ENCODE data around the gene VSIG2. TPM values are rescaled to one million over a fixed set of nuclear protein-coding genes. Genes with fewer than 3 reads are reported as not detected.

The VSIG2 gene
- total RNA-seq, 1 experiment from 2014 or later, result not detected

DNA sequence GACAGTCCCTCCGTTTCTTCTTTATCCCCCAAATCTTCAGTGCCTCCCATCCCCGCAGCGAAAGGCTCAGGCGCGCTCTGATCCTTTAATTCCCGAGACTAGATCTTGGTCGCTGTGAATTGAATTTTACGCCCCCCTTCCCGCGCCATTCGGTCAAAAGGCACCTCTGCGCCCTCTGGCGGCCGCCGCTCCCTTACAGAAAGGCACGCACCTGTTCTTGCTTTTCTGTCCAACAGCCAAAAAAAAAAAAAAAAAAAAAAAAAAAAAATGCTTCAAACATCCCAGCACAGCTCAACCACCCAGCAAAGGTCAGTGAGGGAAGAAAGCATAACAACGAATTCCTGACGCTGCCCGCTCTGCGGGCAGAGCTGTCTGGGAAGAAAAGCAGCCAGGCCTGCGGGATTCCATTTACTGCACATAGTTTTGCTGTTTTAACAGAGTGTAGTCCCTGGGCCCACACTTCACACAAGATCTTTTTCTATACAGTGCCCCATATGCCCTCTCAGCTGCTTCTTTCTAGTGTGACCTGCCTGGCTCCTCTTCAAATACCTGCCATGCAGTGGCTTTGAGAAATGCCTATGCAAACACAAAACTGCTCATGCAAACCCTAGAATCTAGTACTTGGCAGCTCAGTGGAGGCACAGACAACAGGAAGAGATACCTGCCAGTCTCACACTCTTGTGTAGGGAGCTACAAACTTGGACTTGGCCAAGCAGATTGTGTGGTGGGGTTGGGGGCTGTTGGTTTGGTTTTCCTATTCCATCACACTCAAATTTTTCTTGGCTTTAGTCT lies 11.3 kb upstream of the VSIG2 start:
- DNase-seq (ENCODE audit: low read depth), result peak; percentile 86

DNA sequence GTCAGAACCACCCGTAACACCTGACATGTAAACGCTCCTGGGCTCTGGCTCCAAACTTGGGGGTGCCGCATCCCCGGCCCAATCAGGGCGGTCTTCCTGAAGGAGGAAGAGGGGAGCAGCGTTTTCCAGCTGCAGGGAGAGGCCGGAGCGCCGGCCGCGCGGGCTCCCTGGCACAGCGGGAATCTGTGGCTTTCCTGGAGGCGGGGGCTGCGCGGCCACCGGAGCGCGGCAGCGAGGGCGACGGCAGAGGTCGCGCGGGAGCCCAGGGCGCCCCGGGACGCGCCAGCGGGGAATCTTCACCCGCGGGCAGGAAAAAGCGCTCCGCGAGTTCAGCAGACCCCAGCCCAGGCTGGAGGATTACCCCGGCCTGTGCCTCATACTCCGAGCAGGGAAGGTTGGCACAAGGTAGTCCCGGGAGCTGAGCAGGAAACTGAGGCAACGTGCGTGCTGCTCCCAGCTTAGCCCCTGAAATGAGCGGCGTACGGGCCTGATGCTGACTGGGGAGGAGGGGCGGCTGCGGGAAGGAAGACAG lies 10.6 kb upstream of the VSIG2 start:
- peak; percentile 45 for DNase-seq (ENCODE audit: low read depth)

DNA sequence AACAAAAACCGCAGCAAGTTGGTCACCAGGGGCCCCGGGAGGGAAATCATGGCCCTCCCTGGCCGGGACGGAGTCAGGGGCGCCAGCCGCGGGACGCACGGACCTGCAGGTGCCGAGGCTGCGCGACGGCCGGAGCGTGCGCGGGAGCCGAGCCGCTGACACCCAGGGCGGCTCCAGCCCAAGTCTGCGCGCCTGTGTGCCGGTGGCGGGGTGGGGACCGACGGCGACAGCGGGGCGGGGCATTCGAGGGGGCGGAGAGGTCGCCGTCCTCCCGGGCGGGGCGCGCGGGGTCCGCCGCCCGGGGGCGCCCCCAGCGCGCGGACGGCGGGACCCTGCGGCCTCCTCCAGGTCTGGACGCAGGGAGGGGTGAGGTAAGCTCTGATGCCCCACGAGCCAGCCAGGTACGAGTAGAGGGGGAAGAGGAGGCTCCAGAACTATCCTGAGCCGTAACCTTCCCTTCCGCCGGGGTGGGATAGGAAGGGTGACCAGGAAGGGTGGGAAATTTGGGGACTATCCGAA lies 10.1 kb upstream of the VSIG2 start, which contains the start of gene ESAM:
TSS of gene ESAM (minus strand) at position 186 of the 519 bp plus-strand sequence. CDS start at position 50, 136 bp downstream.
- DNase-seq (ENCODE audit: low read depth), result no peak

DNA sequence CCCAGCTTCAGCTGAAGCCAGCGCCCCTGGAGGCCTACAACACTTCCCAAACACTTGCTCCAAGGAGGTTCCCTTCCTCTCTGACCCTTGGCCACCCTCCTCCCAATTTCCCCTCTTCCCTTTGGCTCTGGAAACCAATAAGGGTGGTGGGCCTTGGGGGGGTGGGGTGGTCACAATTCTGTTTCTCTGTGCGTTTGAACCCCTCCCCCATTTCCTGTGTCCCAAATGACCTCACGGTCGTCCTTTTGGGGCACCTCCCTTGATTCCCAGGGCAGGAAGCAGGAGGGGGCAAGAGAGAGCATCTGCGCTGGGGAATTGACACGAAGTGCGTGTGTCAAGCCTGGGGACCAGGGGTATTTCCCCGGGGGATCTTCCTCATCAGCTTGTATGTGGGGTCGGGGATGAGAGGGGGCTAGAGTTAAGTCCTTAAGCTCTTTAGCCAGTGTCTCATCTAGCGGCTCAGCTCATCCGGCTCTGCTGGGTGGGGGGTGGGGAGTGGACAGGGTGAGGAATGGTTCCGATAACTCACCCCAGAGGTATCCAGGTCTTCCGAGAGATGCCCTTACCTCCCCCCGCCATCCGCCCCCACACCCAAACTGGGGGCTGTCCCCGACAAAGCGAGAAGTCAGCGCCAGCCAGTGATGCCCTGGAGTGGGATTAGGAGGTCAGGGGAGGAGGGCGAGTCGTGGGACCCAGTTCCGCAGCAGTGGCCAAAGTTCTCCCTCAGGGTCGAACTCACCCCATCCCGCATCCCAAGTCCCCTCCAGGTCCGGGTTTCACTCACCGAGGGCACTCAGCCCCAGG lies 9.4 kb upstream of the VSIG2 start:
- no peak for DNase-seq (ENCODE audit: low read depth)

DNA sequence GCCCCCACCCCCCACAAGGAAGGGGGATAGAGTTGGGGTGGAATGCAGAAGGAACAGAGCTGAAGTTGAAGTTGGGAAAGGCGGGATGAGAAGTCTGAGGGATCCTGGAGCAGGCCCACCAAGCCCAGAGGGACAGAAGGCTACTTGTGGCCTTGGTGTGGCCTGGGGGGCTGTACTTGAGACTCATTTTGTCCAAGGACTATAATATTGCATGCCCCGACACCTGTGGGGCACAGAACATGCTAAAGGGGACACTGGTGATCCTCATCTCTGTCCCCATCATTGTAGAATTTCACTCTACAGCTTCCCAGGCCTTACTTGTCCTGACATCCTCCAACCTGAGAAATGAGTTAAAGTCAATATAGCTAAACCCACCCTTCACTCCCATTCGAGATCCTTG lies 8.8 kb upstream of the VSIG2 start:
- DNase-seq (ENCODE audit: low read depth), result no peak

DNA sequence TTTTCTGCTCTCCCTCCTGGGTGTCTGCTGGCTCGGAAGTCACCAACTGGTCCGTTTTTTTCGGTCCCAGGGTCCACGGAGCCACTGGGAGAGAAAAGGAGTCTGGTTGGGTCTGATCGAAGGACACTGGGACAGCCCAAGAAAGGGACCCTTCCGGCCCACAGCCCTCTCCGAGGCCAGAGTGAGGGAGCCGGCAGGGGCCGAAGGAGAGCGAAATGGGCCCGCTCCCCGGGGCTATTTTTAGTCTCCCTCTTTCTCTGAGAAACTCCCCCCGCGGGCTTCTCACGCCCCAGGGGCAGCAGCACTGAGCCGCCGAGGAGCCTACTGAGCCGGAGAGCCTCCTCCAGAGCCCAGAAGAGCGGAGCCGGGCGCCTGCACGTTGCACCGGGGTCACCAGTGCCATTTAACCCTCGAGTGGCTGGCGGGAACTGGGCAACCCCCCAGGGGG lies 8.2 kb upstream of the VSIG2 start:
- DNase-seq (ENCODE audit: low read depth), result no peak

DNA sequence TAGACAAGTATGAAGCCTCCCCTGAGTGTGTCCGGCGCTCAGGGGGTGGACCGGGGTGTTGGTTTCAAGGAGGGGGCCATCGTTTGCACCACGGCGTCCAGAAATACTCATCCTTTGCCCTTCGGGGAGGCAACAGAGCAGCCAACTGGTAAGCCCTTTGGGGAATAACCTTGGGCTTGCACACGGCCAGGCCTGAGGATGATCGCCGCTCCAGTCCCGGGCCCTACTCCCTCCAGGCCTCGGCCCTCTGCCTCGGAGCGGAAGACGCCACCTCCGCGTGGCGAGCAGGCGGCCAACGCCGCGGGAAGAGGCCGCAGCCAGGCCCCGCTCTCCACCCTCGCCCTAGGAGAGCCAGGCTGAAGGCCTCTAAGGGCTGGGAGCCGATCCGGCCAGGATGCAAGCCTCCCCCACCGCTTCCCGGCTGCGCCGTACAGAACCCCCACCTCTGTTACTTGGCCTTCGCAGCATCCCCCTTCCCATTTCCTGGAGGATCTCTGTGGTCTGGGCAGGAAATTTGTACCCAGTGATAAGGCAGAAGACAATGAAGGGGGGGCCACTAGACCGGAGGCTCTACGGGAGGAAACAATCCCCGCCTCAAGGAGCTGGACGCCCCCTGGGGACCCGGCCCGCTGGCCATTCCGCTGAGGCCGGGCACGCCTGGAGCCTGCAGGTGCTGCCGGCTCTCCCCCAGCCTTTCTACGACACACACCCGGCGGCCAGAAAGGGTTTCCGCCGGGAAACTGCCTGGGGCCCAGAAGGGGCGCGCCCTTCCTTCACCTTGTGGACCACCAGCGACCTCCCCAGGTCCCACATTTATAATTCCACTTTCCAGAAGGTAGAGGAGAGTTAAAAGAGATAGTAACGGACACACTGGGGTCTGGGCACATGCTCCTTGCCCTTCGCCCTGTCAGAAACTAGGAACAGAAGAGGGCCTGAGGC lies 7.5 kb upstream of the VSIG2 start:
- no peak for DNase-seq (ENCODE audit: low read depth)

DNA sequence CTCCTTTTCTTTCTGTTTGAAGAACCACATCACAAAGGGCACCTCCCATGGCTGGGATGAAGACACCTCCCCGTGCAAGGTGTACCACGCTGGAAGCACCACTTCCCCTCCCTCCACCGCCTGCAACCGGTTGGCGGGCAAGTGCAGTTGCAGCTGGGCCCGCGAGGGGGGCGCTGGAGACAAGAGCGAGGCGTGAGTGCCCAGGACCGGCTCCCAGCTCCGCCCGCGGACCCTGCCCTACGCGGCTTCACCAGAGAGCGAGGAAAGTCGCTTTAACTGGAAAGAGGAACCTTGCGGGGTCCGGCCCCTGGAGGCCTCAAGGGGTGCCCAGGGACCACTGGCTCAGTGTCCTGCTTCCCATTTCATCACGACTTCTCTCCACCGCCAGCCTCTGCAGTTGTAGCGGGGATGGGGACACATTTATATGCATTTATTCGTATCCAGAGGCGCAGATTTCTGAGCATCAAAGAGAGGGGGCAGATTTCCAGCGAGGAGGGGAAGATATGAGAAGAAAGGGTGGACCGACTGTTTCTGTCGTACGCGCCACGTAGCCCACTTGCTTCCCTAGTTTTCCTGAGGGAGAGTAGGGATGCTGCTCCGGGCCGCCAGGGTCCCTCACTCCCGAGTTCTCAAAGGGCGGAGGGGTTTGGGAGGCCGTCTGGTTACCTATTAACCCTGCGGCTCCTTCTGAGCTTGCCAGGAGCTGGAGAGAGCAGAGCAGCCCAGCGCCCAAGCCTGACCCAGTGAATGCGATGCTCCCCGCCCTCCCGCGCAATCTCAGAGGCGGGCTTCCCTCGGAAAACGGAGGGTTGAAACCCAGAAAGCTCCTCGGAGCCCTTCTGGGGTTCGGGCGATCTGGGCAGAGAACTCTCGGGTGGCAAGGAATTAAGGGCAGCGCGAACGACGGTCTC lies 6.6 kb upstream of the VSIG2 start:
- DNase-seq (ENCODE audit: low read depth), result peak; percentile 82

DNA sequence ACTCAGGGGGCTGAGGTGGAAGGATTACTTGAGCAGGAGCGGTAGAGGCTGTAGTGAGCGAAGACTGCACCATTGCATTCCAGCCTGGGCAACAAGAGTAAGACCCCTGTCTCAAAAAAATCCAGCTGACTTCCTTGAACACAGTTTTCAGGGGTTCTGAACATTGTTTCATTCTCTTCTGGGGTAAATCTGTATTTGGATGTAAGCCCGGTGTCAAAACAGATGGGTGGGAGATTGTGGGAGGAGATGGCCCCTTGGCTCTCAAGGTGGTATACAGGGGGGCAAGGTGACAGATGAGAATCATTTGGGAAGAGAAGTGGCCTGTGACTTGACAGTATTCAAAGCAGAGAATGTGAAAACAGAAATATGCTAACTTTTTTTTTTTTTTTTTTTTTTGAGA lies 5.3 kb upstream of the VSIG2 start:
- DNase-seq (ENCODE audit: low read depth), result no peak

DNA sequence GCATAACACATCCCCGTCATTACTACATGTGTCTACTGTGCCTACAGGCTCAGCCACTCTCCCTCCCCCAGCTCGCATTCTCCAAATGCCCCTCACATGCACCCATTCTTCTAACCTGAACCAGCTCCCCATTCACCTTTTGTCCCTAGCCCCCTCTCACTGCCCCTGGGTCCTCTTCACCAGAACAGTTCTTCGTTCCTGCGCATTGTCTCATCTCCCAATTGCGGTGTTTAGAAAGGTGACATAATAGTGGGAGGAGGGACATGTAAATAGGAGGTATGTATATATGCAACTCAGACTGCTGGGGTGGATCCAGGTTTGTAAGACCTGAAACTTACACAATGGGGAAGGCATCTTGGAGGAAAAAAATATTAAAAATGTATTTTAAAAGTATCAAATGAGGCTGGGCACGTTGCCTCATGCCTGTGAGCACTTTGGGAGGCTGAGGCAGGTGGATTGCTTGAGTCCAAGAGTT lies 4.7 kb upstream of the VSIG2 start:
- no peak for DNase-seq (ENCODE audit: low read depth)

DNA sequence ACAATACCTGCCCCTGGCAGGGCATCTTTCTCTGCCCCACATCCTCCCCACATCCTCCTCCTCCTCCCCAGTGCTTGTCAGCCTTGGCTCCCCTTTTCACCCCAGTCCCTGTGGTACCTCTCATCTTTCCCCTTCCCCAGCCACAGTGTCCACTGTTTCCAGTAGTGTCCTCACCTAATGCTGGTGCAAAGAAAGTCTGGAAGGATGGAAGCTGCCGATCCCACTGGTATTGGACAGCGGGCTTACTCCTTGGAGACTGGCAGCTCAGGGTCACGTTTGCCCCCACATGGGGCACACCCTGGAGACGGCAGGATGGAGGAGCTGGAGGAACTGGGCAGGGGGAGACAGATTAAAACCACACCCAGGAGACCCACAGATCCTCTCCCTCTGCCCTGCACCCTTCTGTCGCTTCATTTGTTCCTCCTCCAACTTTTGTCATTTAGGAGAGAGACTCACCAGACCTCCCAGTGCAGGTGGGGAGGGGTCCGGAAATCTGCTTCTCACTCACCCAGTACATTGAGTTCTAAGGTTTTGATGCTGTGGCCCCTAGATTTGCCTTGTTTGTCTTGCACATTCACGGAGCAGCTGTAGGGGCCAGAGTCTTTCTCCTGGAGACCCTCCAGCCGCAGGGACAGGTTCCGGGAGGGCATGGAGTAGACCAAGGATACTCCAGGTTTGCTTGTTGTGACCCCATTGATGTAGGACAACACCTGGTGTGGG lies 4.1 kb upstream of the VSIG2 start:
- no peak for DNase-seq (ENCODE audit: low read depth)

DNA sequence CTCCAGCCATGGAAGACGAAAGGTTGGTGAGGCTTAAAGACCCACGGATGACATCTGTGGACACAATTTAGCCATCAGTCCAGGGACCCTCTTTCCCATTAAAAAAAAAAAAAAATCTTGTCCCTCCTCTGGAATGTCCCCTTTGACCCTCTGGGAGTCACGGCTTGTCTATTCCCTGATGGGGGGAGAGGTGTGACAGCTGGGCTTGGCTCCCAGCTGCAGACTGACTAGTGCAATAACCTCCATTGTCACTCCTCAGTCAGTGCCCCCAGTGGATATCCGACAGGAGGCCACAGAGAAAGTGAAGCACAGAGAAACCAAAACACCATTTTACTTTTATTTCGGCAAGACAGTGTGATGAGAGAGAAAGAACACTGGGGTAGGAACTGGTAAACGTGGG lies 2.7 kb upstream of the VSIG2 start:
- DNase-seq (ENCODE audit: low read depth), result no peak

DNA sequence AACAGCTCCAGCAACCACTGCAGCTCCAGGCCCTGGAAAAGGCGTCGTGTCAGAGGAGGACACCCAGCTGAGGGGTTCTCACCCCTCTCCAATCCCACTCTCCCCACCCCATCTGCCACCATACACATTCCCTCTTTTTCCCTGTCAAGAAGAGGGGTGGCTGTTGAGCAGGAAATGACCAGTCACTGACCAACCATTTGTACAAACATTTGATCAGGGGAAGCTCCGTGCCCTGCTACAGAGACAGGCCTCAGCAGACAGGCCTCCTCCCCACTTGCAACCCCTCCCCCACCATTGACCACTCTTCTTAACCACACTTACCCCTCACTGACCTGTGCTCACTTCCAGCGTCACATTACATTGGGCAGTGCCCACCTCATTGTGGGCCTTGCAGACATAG lies 2.3 kb upstream of the VSIG2 start:
- no peak for DNase-seq (ENCODE audit: low read depth)

DNA sequence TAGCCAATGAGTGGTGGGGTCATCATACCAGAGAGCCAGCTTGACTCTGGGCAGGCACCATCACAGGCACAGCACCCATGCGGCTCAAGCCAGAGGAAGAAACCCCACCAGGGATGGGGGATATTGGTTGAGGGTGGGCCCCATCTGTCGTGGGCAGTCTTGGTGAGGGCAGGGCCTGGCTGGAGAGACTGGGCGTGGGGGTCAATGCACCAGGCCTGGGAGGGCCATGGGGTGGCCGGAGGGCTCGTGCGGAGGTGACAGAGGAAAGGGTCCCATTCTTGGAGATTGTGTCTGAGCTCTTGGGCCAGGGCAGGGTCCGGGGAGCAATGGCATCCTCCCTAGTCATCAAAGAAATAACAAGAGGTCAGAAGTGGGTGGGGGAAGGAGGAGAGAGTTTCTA lies 1.6 kb upstream of the VSIG2 start:
- no peak for DNase-seq (ENCODE audit: low read depth)

DNA sequence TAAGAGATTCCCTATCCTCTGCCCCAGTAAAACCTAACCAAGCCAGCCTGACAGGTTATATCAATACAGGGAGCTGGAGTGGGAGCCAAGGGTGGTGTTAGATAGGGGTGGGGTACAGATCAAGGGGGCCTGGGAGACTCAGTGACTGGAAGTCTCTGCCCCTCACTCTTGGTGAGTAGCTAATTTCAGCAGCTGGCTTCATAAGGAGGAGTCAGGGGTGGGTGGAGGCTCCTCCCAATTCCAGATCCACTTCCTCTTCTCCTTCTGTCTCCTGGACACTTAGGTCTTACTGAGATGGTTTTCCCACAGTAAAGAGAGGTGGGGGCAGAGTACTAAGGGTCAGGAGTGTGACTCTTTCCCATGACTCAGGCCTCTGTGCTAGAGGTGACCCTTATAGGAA lies 1.1 kb upstream of the VSIG2 start:
- no peak for DNase-seq (ENCODE audit: low read depth)

DNA sequence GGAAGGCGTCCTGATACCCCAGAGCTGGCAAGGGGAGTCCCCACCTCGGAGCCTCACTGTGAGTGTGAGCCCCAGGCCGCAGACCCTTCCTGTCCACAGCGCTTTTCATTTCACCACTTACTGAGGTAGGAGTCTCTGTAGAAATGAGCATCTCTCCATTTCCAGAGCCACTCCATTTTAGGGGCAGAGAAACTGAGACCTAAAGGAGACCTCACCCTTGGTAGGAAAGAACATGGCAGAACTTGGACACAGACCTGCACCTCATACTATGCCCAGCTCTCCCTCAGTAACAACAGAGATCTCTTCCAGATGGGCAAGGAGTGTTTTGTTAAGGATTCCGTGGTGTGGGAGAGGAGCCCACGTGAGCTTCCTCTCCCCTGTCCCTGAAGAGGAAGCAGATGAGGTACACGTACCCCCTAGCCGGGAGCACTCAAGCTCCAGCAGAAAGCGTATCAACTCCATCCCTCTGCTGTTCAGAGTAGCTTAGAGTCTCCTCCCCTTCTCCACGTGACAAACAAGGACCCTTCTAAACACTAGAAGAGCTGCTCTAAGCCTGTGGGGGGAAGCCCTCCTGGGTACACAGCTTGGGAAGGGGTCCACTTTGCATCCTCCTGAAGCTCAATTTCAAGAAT lies 532 bp upstream of the VSIG2 start:
- no peak for DNase-seq (ENCODE audit: low read depth)

DNA sequence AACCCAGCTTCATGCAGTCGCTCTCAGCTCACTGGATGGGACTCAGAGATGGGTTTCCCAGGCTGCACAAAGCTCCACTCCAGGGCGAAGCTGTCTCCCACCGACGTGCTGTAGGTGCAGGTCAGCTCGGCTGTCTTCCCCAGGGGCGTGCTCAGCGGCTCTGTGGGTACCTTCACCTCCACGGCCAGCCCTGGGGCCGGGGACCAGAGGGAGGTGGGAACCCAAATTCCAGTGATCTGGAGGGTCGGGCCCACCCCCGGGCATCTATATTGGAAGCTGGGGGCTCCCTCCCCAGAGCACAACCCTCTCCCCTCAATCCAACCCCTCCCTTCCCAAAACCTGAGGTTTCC lies 689 bp downstream of the VSIG2 start:
- DNase-seq (ENCODE audit: low read depth), result no peak

DNA sequence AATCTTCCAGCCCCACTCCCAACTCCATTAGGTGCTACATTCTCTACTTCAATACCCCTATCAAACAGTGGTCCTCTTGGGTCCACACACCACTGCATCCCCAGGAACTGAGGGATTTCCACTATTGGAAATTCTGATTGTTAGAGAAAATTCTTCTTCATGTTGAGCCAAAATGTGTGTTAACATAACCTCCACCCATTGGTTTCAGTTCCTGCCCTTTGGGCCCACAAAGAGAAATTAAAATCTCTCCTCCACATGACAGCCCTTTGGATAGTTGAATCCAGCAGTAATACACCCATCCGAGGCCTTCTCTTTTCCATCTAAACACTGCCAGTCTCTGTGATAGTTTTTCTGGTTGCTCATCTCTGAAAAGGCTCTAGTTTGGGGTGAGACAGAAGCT lies 2.1 kb downstream of the VSIG2 start:
- no peak for DNase-seq (ENCODE audit: low read depth)
